GM12878 (cell line): ENCODE data around the gene SPOCK1.

Experiments
- EZH2 ChIP-seq: IDR thresholded peaks from 2 replicates; pipeline ENCODE4 v1.6.1; 2012; ENCODE audit warnings: low read depth, mild to moderate bottlenecking, control low read depth, inconsistent platforms, low read length, borderline replicate concordance; ENCODE audit not compliant: control insufficient read depth
- HCFC1 ChIP-seq: fragments of 150-350 bp; IDR thresholded peaks from 2 replicates; pipeline ENCODE4 v1.6.1; 2014; ENCODE audit warnings: low read length
- MYC ChIP-seq: IDR thresholded peaks from 2 replicates; pipeline ENCODE4 v1.6.1; 2011; ENCODE audit warnings: mild to moderate bottlenecking, low read length, moderate library complexity, inconsistent platforms; ENCODE audit not compliant: insufficient read depth, insufficient replicate concordance, insufficient read length, severe bottlenecking
- POLR2A ChIP-seq: IDR thresholded peaks from 2 replicates; pipeline ENCODE4 v1.6.1; 2011; ENCODE audit warnings: low read depth, mild to moderate bottlenecking, low read length
- SIN3A ChIP-seq: IDR thresholded peaks from 2 replicates; pipeline ENCODE4 v1.6.1; 2012; ENCODE audit warnings: low read depth, low read length, improper control_type of control experiment
- SRF ChIP-seq, 2 experiments: IDR thresholded peaks; 2 replicates each; pipeline ENCODE4 v1.6.1; 2011; ENCODE audit warnings: low read depth in 2 of 2, low read length in 2 of 2, mild to moderate bottlenecking in 1 of 2, moderate library complexity in 1 of 2
- TF ChIP-seq, protein P1 (sequence below), 3 experiments: IDR thresholded peaks in 2 of 3; conservative IDR thresholded peaks in 1 of 3; 2 replicates each; pipeline ENCODE4 v1.5.1; 2011; ENCODE audit warnings: low read depth in 3 of 3, low read length in 3 of 3, mild to moderate bottlenecking in 3 of 3, control low read depth in 2 of 3, moderate library complexity in 2 of 3, inconsistent platforms in 1 of 3, mixed read lengths in 1 of 3; ENCODE audit not compliant: control insufficient read depth in 2 of 3, insufficient read depth in 1 of 3; ENCODE audit errors: extremely low read depth in 1 of 3

- TF ChIP-seq POLR2A: no peak
- TF ChIP-seq, protein P1, sequence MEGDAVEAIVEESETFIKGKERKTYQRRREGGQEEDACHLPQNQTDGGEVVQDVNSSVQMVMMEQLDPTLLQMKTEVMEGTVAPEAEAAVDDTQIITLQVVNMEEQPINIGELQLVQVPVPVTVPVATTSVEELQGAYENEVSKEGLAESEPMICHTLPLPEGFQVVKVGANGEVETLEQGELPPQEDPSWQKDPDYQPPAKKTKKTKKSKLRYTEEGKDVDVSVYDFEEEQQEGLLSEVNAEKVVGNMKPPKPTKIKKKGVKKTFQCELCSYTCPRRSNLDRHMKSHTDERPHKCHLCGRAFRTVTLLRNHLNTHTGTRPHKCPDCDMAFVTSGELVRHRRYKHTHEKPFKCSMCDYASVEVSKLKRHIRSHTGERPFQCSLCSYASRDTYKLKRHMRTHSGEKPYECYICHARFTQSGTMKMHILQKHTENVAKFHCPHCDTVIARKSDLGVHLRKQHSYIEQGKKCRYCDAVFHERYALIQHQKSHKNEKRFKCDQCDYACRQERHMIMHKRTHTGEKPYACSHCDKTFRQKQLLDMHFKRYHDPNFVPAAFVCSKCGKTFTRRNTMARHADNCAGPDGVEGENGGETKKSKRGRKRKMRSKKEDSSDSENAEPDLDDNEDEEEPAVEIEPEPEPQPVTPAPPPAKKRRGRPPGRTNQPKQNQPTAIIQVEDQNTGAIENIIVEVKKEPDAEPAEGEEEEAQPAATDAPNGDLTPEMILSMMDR (IDR thresholded peaks at IDR 0.05 in 2 of 3, conservative IDR thresholded peaks at IDR 0.05 in 1 of 3; ENCODE audit: control insufficient read depth in 2 of 3, extremely low read depth in 1 of 3, insufficient read depth in 1 of 3, low read depth in 3 of 3, low read length in 3 of 3): no peak
- no peak for TF ChIP-seq SRF (IDR thresholded peaks at IDR 0.05; ENCODE audit: low read depth in 2 of 2, low read length in 2 of 2)
- TF ChIP-seq EZH2: no peak
- TF ChIP-seq MYC: no peak
- TF ChIP-seq HCFC1: no peak
- no peak for TF ChIP-seq SIN3A
Measured at GRCh38 chr5:137167187-137167586, 331.9 kb downstream of the SPOCK1 start.
